ENCODE data around the gene ZIC4.

The ZIC4 gene

DNA sequence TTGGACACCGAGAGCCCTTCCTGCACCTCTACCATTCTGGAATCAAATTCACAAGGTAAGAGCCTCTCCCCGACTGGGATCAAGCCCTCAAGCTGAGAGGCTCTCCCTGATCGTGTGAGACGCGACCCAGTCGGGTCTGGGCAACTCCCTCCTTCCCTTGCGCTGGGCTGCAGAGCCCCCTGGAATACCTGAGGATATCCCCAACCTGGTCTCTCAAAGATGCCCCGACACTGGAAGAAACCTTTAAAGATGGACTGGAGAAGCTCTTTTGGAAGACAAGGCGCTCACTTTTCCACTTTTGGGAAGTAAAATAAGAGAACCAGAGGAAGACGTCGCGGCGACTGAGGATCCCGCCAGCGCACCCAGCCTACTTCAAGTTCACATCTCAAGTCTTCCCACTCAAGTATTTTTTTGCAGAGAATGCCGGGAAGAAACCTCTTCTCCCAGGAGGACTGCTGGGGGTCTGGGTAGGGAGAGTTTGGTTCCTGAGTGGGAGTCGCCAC, 33.8 kb downstream of the ZIC4 start:
- TF ChIP-seq EP300 (IDR thresholded peaks at IDR 0.05; ENCODE audit: borderline replicate concordance) = no peak
- TF ChIP-seq, protein P1, sequence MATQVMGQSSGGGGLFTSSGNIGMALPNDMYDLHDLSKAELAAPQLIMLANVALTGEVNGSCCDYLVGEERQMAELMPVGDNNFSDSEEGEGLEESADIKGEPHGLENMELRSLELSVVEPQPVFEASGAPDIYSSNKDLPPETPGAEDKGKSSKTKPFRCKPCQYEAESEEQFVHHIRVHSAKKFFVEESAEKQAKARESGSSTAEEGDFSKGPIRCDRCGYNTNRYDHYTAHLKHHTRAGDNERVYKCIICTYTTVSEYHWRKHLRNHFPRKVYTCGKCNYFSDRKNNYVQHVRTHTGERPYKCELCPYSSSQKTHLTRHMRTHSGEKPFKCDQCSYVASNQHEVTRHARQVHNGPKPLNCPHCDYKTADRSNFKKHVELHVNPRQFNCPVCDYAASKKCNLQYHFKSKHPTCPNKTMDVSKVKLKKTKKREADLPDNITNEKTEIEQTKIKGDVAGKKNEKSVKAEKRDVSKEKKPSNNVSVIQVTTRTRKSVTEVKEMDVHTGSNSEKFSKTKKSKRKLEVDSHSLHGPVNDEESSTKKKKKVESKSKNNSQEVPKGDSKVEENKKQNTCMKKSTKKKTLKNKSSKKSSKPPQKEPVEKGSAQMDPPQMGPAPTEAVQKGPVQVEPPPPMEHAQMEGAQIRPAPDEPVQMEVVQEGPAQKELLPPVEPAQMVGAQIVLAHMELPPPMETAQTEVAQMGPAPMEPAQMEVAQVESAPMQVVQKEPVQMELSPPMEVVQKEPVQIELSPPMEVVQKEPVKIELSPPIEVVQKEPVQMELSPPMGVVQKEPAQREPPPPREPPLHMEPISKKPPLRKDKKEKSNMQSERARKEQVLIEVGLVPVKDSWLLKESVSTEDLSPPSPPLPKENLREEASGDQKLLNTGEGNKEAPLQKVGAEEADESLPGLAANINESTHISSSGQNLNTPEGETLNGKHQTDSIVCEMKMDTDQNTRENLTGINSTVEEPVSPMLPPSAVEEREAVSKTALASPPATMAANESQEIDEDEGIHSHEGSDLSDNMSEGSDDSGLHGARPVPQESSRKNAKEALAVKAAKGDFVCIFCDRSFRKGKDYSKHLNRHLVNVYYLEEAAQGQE (IDR thresholded peaks at IDR 0.05; ENCODE audit: low read depth) = no peak
- TF ChIP-seq ZBTB7A (IDR thresholded peaks at IDR 0.05; ENCODE audit: low read depth) = no peak
- TF ChIP-seq TEAD4 (IDR thresholded peaks at IDR 0.05) = no peak
- no peak for TF ChIP-seq NFIC (IDR thresholded peaks at IDR 0.05)
- TF ChIP-seq TCF12 (IDR thresholded peaks at IDR 0.05; ENCODE audit: low read depth) = no peak
- TF ChIP-seq RAD21 (IDR thresholded peaks at IDR 0.05; ENCODE audit: low read depth) = no peak
- TF ChIP-seq CEBPB (IDR thresholded peaks at IDR 0.05) = no peak
- TF ChIP-seq FOXM1 (IDR thresholded peaks at IDR 0.05; ENCODE audit: borderline replicate concordance, low read depth) = no peak
- TF ChIP-seq TAF1 (IDR thresholded peaks at IDR 0.05; ENCODE audit: low read depth) = no peak
- TF ChIP-seq, protein P2, sequence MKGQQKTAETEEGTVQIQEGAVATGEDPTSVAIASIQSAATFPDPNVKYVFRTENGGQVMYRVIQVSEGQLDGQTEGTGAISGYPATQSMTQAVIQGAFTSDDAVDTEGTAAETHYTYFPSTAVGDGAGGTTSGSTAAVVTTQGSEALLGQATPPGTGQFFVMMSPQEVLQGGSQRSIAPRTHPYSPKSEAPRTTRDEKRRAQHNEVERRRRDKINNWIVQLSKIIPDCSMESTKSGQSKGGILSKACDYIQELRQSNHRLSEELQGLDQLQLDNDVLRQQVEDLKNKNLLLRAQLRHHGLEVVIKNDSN (IDR thresholded peaks at IDR 0.05) = no peak
- TF ChIP-seq YY1 (IDR thresholded peaks at IDR 0.05; ENCODE audit: low read depth) = no peak
- TF ChIP-seq CREB1 (IDR thresholded peaks at IDR 0.05; ENCODE audit: low read depth) = no peak
- TF ChIP-seq, protein P3, sequence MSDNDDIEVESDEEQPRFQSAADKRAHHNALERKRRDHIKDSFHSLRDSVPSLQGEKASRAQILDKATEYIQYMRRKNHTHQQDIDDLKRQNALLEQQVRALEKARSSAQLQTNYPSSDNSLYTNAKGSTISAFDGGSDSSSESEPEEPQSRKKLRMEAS (IDR thresholded peaks at IDR 0.05) = no peak
- no peak for TF ChIP-seq EGR1 (IDR thresholded peaks at IDR 0.05)

DNA sequence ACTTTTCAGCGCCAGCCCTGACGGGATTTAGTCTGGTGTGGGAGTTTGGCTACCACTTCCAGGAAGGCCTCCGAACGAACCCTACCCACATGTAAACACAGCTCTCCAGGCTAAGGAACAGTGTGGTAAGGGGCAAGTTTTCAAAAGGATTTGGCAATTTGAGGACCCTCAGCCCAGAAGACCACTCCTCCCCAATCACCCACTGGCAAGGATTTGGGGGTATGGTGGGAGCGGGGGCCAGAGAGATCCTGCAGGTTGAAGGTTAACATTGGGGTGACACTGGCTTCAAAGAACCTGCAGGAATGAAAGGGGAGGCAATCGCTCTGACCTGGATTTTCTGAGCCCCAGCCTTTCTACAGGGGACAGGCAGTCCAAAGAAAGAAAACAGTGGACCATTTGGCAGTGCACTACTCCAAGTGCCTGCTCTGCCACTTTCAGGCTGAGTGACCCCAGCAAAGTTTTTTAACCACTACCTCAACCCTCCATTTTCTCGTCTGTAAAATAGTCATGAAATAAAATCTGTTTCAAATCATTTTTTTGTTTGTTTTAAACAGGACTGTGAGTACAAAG, 34.5 kb downstream of the ZIC4 start:
- TF ChIP-seq EGR1 (IDR thresholded peaks at IDR 0.05) = no peak

DNA sequence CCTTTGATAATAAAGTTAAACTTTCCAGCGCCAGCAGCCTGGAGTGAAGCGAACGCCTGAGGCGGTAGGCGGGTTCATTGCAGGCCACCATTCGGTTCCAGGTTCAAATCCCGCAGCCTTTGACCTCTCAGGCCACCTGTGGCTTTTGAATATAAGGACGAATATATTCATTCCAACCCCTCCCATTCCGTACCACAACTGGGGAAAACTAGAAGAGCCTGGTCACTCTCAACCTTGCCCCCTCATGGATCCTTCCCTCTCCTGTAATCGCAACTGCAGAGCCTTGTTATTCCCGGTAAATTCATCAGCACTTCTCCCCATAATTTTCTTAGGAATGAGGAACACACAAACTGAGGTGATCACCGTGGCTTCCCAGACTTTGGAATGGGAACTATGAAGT, 35.2 kb downstream of the ZIC4 start:
- no peak for TF ChIP-seq TEAD4 (IDR thresholded peaks at IDR 0.05)
- TF ChIP-seq TAF1 (IDR thresholded peaks at IDR 0.05; ENCODE audit: low read depth) = no peak
- TF ChIP-seq TCF12 (IDR thresholded peaks at IDR 0.05; ENCODE audit: low read depth) = no peak
- no peak for TF ChIP-seq EP300 (IDR thresholded peaks at IDR 0.05; ENCODE audit: borderline replicate concordance)
- TF ChIP-seq, protein P1 (IDR thresholded peaks at IDR 0.05; ENCODE audit: low read depth) = no peak
- TF ChIP-seq, protein P2 (IDR thresholded peaks at IDR 0.05) = no peak
- TF ChIP-seq EGR1 (IDR thresholded peaks at IDR 0.05) = no peak
- no peak for TF ChIP-seq CREB1 (IDR thresholded peaks at IDR 0.05; ENCODE audit: low read depth)
- TF ChIP-seq NFIC (IDR thresholded peaks at IDR 0.05) = no peak
- no peak for TF ChIP-seq CEBPB (IDR thresholded peaks at IDR 0.05)
- no peak for TF ChIP-seq ZBTB7A (IDR thresholded peaks at IDR 0.05; ENCODE audit: low read depth)
- TF ChIP-seq, protein P3 (IDR thresholded peaks at IDR 0.05) = no peak
- no peak for TF ChIP-seq RAD21 (IDR thresholded peaks at IDR 0.05; ENCODE audit: low read depth)
- no peak for TF ChIP-seq YY1 (IDR thresholded peaks at IDR 0.05; ENCODE audit: low read depth)
- no peak for TF ChIP-seq FOXM1 (IDR thresholded peaks at IDR 0.05; ENCODE audit: borderline replicate concordance, low read depth)

DNA sequence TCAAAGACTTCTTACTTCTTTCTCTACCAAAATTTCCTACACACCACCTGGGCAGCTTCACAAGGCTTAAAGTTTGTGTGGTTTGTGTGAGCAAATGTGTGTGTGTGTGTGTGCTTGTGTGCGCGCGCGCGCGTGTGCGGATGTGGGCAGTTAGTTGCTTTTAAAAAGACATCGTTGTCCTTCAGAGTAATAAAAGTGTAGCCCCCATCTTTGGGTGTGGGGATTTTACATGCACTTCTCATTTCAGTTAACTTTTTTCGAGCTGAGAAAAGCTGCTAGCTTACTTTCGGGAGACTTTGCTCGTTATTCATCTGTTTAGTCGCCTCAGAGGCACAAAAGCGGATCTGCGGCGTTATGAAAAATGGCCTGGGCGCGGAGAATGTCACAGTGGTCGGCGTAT, 36.0 kb downstream of the ZIC4 start:
- no peak for TF ChIP-seq ZBTB7A (IDR thresholded peaks at IDR 0.05; ENCODE audit: low read depth)
- TF ChIP-seq CEBPB (IDR thresholded peaks at IDR 0.05) = no peak
- no peak for TF ChIP-seq YY1 (IDR thresholded peaks at IDR 0.05; ENCODE audit: low read depth)
- no peak for TF ChIP-seq TEAD4 (IDR thresholded peaks at IDR 0.05)
- TF ChIP-seq FOXM1 (IDR thresholded peaks at IDR 0.05; ENCODE audit: borderline replicate concordance, low read depth) = no peak
- TF ChIP-seq, protein P3 (IDR thresholded peaks at IDR 0.05) = no peak
- TF ChIP-seq EGR1 (IDR thresholded peaks at IDR 0.05) = no peak
- TF ChIP-seq, protein P2 (IDR thresholded peaks at IDR 0.05) = no peak
- no peak for TF ChIP-seq TAF1 (IDR thresholded peaks at IDR 0.05; ENCODE audit: low read depth)
- TF ChIP-seq EP300 (IDR thresholded peaks at IDR 0.05; ENCODE audit: borderline replicate concordance) = no peak
- TF ChIP-seq, protein P1 (IDR thresholded peaks at IDR 0.05; ENCODE audit: low read depth) = no peak
- no peak for TF ChIP-seq TCF12 (IDR thresholded peaks at IDR 0.05; ENCODE audit: low read depth)
- no peak for TF ChIP-seq NFIC (IDR thresholded peaks at IDR 0.05)
- TF ChIP-seq CREB1 (IDR thresholded peaks at IDR 0.05; ENCODE audit: low read depth) = no peak
- no peak for TF ChIP-seq RAD21 (IDR thresholded peaks at IDR 0.05; ENCODE audit: low read depth)
